ENCODE data around the gene TP53BP1.

The TP53BP1 gene

GRCh38 chr15:43498990-43499389 is 6.0 kb upstream of the TP53BP1 start:
- Histone ChIP-seq H4K20me1 (ENCODE audit: insufficient read depth, low read length, poor library complexity, severe bottlenecking) (no peaks in the 10 kb centered on the region), H3K9ac (ENCODE audit: low read depth, low read length, poor library complexity, severe bottlenecking) (no peak overlapping the region), H3F3A (ENCODE audit: low read depth) (no peaks in the 10 kb centered on the region), H3K4me1 (ENCODE audit: insufficient read depth, low read length, poor library complexity, severe bottlenecking) (no peaks in the 10 kb centered on the region), H3K27me3 (ENCODE audit: insufficient read depth, low read length, poor library complexity, severe bottlenecking) (no peaks in the 10 kb centered on the region), H3K9me2 (replicated peaks; ENCODE audit: low read depth, low read length) (no peaks in the 10 kb centered on the region), H3K36me3 (ENCODE audit: insufficient read depth, low read length) (no peaks in the 10 kb centered on the region), H3K4me2 (ENCODE audit: low read depth, low read length, poor library complexity, severe bottlenecking) (no peak overlapping the region), H3K79me2 (ENCODE audit: insufficient read depth, low read length) (no peaks in the 10 kb centered on the region), H3K9me3 (ENCODE audit: insufficient read depth, low read depth, low read length) (no peaks in the 10 kb centered on the region), H3K4me3 (ENCODE audit: low read length, poor library complexity, severe bottlenecking) (no peak overlapping the region), H2AFZ (ENCODE audit: low read length) (no peak overlapping the region)
- TF ChIP-seq CTCF (conservative IDR thresholded peaks at IDR 0.05; ENCODE audit: low read length) (0 out of 2 replicates have a peak, but pooled peaks have one; percentile 15), EZH2phosphoT487 (IDR thresholded peaks at IDR 0.05; ENCODE audit: borderline replicate concordance) (no peak)

- peaks cover 35% of the 10 kb centered on the region for H3K4me1 ChIP-seq (ENCODE audit: insufficient read depth, low read length, poor library complexity, severe bottlenecking)
- TF ChIP-seq CTCF (conservative IDR thresholded peaks at IDR 0.05; ENCODE audit: low read length) (no peak), EZH2phosphoT487 (IDR thresholded peaks at IDR 0.05; ENCODE audit: borderline replicate concordance) (no peak)
- no peaks in the 10 kb centered on the region for H3K9me2 ChIP-seq (replicated peaks; ENCODE audit: low read depth, low read length)
- H2AFZ ChIP-seq (ENCODE audit: low read length): peak overlapping the region; percentile 94
- H3F3A ChIP-seq (ENCODE audit: low read depth): peaks cover 5% of the 10 kb centered on the region; the same call in 1 of the 2 replicates
- H3K4me3 ChIP-seq (ENCODE audit: low read length, poor library complexity, severe bottlenecking): peak overlapping the region; percentile 89
- no peaks in the 10 kb centered on the region for H3K36me3 ChIP-seq (ENCODE audit: insufficient read depth, low read length)
- peaks cover 12% of the 10 kb centered on the region for H4K20me1 ChIP-seq (ENCODE audit: insufficient read depth, low read length, poor library complexity, severe bottlenecking)
- no peaks in the 10 kb centered on the region for H3K27me3 ChIP-seq (ENCODE audit: insufficient read depth, low read length, poor library complexity, severe bottlenecking)
- H3K79me2 ChIP-seq (ENCODE audit: insufficient read depth, low read length): peaks cover 26% of the 10 kb centered on the region
- no peaks in the 10 kb centered on the region for H3K9me3 ChIP-seq (ENCODE audit: insufficient read depth, low read depth, low read length)
- H3K9ac ChIP-seq (ENCODE audit: low read depth, low read length, poor library complexity, severe bottlenecking): peak overlapping the region; percentile 71
- peak overlapping the region; percentile 87 for H3K4me2 ChIP-seq (ENCODE audit: low read depth, low read length, poor library complexity, severe bottlenecking)
Observed at GRCh38 chr15:43493703-43494472, 932 bp upstream of the TP53BP1 start.

GRCh38 chr15:43492266-43492665 is 690 bp downstream of the TP53BP1 start:
- peak overlapping the region; percentile 94 for H2AFZ ChIP-seq (ENCODE audit: low read length)

More at GRCh38 chr15:43492266-43492665, 690 bp downstream of the TP53BP1 start:
- H3K4me3 ChIP-seq (ENCODE audit: low read length, poor library complexity, severe bottlenecking): peak overlapping the region; percentile 89
- H4K20me1 ChIP-seq (ENCODE audit: insufficient read depth, low read length, poor library complexity, severe bottlenecking): peaks cover 15% of the 10 kb centered on the region
- H3K4me2 ChIP-seq (ENCODE audit: low read depth, low read length, poor library complexity, severe bottlenecking): peak overlapping the region; percentile 78
- H3K9me2 ChIP-seq (replicated peaks; ENCODE audit: low read depth, low read length): no peaks in the 10 kb centered on the region
- H3K4me1 ChIP-seq (ENCODE audit: insufficient read depth, low read length, poor library complexity, severe bottlenecking): peaks cover 40% of the 10 kb centered on the region
- no peaks in the 10 kb centered on the region for H3K9me3 ChIP-seq (ENCODE audit: insufficient read depth, low read depth, low read length)
- H3K36me3 ChIP-seq (ENCODE audit: insufficient read depth, low read length): peaks cover 11% of the 10 kb centered on the region; the same call in 1 of the 2 replicates
- peaks cover 26% of the 10 kb centered on the region for H3K79me2 ChIP-seq (ENCODE audit: insufficient read depth, low read length)
- H3K9ac ChIP-seq (ENCODE audit: low read depth, low read length, poor library complexity, severe bottlenecking): peak overlapping the region; percentile 71
- H3F3A ChIP-seq (ENCODE audit: low read depth): peaks cover 5% of the 10 kb centered on the region; the same call in 1 of the 2 replicates
- TF ChIP-seq EZH2phosphoT487 (IDR thresholded peaks at IDR 0.05; ENCODE audit: borderline replicate concordance) (no peak), CTCF (conservative IDR thresholded peaks at IDR 0.05; ENCODE audit: low read length) (no peak)
- H3K27me3 ChIP-seq (ENCODE audit: insufficient read depth, low read length, poor library complexity, severe bottlenecking): no peaks in the 10 kb centered on the region
